GM21786 (cell line): ENCODE data around the gene TTC31.
"Not testable (repeated sequence)": the region's sequence is repeated elsewhere in the genome, so short reads cannot be mapped to it uniquely, and the experiment has no call there.

ENCODE experiments used
- ATAC-seq: cut with Tn5 transposase; IDR thresholded peaks from one replicate; pipeline ENCODE4 v1.9.1; 2021; ENCODE audit not compliant: unreplicated experiment

Gene TTC31

DNA sequence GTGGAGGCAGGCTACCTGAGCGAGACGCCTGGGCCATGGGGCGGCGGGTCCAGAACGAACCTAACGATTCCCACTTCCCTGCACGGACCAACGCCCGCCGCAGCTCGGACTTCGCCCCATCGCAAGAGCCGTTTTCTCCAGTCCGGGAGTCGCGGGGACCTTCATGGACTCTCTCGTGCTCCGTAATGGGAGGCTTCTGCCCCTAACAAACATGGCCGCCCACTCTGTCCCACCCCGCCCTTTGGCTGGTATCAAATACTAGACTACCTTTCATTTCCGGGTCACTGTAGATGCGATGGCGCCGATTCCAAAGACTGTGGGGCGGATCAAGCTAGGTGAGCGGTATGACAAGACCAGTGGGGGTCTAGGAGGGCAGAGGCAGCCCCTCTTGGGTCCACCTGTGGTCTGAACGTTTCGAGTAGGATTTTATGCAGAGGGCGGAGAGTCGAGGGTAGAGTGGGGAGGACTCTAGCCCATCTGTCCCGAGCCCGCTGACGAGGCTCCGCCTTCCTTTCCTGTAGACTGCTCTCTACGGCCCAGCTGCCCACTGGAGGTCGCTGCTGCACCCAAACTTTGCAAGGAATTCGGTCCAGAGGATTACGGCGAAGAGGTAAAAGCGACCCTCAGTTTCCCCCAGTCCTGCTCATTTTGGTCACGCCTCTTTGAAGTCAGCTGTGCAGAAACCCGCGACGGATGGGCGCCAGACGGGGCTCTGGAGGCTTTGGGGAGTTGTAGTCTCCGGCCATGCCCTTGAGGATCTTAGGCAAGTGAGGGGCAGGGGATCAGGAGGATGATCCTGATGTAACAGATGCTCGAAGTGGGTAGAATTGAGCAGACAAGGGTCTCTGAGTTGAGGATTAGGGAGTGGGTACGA is at the start of gene TTC31, which contains the start of gene CCDC142:
Gene TTC31, plus strand, starts transcription at position 281 of the 874 bp plus-strand sequence. Its CDS starts 15 bp downstream, at position 296.
Gene CCDC142, minus strand, starts transcription at position 198 of the 874 bp plus-strand sequence. Its CDS starts 161 bp downstream, at position 37.
- peak; percentile 92 for ATAC-seq

DNA sequence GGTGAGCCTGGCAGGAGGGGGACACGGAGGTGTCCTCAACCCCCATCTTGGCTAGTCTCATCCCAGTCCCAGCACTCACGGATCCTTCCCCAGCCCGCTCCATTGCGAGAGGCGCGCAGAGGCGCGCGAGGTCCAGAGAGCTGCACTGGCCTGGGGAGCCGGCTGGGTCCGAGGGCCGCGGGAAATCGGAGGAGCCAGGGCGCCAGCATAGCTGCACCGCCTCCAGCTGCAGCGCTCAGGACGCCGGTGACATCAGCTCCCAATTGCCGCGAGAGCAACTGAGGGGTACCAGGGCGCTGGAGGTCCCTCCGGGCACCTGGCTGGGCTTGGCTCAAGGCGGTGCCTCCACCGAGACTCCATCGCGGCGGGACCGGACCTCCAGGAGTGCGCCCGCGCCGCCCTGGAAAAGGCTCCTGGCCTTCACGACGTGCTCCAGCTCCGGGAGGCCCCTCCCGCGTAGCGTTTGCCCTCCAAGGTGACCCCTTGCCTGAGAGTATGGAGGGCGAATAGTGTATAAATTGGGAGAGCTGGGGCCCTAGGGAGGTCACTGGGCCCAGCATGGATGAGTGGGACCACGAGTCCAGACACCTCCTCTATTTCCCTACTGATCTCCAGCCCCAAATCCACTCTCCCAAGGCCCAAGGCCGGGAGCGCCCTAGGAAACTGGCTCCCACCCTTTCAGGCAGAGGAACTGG is 46.6 kb upstream of the TTC31 start:
- no peak for ATAC-seq

DNA sequence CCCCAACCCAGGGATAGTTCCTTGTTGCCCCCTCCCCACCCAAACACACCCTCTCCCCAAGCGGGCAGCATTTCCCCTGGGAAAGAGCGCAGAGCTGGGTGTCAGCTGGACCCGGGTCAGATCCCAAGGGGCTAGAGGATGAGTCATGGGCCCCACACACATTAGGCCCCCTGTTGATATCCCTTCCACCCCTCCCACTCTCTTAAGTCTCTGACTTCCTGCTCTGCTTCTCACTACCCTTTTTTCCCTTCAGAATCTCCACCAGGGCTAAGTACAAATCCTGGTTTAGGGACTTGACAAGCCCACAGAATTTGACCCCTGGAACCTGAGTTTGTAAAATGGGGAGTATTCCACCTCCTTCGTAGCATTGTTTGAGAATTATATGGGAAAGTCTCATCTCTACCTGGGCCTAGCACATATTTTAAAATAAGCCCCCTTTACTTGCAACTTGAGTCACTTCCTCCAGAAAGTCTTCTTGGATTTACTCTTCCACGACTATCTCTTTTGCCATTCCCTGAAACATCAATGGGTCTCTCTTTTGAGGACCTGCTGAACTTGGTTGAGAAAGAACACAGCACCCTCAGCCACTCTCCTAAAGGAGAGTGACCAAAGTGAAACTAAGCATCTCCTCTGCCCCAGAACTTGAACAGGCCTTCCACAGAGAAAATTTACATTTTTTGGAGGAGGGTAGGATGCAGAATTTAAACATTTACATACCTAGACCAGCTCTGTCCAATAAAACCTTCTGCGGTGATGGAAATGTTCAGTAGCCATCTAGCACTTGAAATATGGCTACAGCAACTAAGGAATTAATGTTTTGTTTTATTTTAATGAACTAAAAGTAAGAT is 45.8 kb upstream of the TTC31 start:
- ATAC-seq, result no peak

DNA sequence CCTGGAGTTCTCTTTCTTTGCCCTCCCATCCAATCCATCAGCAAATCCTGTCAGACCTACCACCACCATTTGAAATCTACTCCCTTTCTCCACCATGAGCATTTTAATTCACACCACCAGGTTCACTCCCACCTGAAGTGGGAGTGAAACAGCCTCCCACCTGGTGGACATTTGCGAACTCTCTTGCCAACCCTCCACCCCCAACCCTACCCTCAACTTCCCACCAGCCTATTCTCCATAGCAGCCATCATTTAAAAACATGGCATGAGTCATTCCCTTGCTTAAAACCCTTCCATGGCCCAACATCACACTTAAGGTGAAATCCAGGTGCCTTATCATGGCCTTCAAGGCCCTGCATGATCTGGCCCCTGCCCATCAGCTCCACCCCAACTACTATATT is 44.6 kb upstream of the TTC31 start:
- ATAC-seq, result no peak

DNA sequence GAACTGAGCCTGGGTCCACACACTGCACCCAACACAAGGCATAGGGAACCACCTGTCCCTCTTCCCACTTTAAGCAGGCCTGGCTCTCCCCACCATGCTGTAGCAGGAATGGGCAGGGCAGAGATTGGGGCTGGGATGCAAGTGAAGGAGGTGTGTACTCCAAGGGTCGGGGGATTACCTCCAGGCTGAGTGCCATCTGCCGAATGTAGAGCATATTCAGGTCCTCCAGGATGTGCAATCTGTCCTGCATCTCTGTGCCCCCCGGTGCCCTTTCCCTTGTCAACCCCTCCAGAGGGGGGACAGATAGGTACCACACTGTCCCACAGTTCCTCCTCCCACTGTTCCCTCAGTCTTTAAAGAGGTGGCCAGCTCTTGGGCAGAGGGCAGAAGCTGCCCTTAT is 43.5 kb upstream of the TTC31 start:
- ATAC-seq, result no peak

DNA sequence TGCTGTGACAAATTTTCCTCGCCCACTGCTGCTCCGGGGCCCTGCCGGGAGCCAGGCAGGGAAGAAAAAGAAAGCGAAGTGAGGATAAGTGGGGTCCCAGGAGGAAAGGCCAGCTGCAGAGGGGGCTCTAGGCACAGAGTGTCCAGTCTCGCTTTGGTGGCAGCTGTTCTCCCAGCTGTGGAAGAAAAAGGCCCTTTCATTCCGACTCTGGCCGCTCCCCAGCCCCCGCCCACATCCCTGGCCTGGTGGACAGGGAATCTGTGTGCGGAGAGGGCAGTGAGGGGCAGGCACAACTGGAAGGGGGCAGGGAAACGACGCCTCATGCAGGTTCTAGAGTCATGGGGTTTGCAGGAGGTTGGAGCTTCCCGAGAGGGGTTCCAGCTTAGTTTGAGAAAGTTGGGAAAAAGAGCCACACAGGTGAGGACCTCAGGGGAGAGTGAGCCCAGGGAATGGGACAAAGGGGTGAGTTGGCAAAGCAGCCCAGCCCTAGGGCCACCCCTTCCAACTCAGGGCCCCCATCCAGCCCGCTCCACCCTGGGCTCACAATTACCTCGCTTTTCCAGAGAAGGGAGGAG is 43.0 kb upstream of the TTC31 start:
- no peak for ATAC-seq

DNA sequence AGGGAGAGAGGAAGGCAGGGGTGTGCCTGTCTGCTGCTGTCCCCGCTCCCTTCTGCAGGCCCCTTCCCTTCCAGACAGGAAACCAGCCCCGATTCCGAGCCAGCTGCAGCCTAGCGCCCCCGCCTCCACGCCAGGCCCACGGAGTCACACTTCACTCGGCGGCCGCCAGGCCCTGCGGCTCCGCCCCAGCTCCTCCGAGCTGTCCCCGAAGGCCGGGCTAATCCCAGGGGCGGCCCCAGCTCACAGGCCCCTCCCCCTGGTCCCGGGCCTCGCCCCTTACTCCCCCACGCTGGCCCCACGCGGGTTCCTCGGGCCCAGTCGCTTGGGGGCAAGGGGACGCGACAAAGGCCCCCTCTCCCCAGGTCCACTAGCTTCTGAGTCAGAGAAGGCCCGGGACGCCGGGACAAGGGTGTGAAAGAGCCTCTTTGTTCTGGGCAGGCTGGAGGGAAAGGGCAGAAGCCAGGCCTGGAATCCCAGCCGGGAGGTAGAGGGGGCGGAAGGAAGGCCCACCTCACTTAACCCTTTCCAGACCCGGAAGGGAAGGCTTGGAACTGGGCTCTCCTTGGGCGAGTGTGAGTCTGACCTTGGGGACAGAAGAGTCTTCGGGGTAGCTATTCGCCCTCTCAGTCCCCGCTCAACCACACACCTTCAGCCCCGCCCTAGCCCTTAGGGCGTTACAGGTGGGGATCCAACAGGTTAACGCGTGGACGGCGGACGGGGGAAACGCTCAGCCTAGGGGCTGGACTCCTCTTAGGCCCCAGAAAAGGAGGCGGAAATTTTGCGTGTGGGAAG is 42.3 kb upstream of the TTC31 start:
- peak; percentile 85 for ATAC-seq

DNA sequence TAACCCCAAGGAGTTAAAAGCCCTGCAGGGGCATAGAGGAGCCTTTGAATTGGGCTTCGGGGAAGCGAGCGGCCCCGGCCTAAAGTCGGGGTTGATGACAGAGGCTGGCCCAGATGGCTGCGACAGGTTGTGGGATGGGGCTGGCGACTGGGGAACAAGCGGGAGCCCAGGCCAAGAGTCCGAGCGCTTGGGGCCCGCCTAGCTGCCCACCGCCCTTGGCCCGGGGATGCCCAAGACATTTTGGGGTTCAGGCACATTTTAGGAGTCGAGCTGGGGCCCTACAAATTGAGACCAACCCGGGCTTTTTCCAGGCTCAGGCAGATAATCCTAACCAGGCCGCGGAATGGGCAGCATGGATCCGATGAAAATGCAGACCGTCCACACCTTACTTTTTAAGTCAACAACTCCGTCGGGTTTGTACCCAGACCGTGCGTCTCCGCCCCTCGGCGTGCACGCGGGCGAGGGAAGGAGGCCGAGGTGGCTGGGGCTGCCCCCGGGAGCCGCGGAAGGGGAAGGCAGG is 41.7 kb upstream of the TTC31 start:
- ATAC-seq, result no peak

DNA sequence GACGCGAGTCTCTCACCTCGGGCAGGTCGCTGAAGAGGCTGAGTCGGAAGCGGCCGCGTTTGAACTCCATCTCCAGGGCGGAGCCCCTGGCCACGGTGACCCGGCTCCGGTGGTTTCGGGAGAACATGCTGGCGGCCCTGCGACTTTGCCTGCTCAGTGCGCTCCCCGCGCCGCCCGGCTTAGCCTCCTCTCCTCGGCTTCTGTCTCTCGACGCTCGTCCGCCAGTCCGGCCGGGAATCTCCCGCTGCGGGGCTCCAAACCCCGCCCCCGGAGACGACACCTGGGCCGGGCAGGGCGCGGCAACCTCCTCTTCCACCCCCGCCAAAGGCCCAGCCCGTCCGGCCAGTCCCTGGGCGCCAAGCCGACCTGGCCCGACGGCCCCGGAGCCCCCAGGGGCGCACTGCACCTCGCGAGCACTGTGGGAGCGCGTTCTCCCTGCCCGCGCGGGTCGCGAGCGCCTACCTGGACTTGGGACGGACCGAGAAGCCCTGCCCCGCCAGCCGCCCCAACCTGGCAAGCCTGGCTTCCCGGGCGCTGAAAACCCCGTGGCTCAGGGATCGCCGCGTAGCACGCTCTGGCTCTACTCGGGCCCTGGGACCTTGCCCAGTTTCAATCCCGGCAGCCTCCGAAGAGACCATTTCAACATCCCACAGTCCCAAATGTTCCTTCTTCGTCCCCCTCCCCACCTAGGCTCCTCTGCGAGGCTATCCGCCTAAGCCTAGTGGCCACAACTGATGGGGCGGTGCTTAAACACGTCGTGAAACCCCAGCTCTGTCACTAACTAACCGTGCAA is 41.0 kb upstream of the TTC31 start, which contains the start of gene RTKN:
Gene RTKN, minus strand, starts transcription at position 248 of the 793 bp plus-strand sequence. Its CDS starts 121 bp downstream, at position 127.
- ATAC-seq, result no peak

DNA sequence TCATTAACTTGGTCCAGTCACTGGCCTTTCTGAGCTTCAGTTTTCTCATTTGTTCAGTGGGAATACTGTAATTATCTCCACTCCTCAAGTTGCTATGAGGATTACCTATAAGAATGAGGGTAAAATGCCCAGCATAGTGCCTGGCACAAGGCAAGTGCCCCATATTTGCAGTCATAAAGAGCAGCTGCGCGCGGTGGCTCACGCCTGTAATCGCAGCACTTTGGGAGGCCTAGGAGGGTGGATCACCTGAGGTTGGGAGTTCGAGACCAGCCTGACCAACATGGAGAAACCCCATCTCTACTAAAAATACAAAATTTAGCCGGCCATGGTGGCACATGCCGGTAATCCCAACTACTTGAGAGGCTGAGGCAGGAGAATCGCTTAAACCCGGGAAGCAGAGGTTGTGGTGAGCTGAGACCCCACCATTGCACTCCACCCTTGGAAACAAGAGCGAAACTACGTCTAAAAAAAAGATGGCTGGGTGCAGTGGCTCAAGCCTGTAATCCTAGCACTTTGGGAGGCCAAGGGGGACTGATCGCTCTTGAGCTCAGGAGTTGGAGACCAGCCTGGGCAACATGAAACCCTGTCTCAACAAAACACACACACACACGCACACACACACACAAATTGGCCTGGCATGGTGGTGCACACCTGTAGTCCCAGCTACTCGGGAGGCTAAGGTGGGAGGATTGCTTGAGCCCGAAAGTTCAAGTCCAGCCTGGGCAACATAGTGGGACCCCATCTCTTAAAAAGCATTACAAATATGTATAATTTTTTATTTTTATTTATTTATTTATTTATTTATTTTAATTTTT is 40.2 kb upstream of the TTC31 start:
- ATAC-seq, result not testable (repeated sequence)

DNA sequence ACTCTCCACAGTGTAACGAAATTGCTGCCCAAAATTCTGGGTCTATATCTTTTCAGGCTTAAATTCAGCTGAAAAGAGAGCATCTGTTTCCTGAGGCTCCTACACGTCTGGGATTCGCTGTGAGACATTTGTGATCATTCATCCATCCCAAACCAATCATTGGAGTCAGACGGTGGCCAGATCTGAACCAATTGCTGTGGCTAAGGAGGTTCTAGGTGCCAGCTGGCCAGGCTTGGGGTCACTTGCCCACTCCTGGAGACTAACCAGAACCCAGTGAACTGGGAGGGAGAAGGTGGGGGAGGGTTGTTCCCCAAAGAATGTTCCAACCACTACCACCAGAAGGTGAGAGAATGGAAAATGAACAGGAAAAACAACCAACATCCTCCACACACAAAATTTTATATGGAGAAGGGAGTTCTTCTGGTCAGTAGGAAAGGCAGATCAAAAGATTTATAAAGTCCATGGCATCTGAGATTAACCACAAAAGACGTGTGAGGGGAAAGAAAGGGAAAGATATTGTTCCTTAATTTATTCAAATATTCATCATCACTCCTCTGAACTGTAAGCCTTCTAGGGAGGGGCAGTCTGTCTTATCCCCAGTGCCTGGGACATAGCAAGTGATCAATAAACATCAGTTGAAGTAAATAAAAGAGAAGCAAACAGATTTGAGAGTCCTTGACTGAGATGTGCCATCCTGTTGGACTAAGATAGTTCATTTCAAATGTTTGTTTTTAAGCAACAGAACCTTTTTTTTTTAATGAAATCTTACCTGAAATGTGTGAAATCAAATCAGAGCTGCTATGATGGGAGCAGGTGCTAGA is 38.2 kb upstream of the TTC31 start:
- no peak for ATAC-seq

DNA sequence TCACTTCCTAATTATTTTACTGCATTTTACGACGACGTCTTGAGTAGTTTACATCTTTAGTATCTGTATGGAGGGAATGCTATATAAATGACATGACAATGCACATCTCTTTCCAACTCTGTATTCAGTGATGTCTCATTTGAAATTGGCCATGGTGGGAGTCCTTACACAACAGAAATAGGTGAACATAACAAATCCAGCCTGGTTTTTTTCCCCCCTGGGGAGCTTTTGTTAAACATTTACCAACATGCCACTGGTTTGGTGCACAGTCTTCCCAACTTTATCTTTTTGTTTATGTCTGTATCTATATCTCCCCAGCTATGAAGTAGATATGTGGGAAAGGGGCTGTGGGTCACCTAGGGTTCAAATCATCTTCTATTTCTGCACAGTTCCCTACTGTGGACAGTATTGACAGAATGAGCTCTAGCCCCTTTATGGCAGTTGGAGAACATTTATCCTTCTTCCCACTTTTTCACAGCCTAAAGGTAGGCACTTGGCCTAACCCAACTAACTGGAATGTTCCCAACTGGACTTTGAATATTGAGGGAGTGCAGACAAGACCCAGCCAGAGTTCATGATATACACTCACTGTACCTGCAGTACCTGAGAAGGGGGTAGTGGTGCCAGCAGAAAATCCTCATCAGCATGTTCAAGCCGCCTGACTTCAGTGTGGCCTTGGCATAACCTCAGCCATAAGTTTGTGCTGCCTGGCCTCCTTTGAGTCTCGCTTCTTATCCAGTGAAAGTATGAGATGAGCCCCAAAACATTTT is 35.5 kb upstream of the TTC31 start:
- no peak for ATAC-seq

DNA sequence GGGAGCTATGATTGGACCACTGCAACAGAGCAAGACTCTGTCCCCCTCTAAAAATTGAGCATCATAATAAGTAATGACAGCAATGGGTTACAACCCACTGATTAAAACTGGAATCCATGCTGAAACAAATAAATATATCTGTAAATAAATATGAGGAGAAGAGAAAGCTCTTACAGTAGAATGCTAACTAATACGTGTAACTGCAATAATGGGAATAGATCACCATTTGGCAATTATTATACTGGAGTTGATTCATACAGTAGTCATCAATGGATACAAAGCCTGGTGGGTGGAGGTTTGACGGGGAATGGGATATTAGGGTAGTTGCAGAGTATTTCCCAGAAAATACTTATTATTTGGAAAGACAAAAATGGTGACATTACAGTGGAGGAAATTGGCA is 34.1 kb upstream of the TTC31 start:
- ATAC-seq, result no peak

DNA sequence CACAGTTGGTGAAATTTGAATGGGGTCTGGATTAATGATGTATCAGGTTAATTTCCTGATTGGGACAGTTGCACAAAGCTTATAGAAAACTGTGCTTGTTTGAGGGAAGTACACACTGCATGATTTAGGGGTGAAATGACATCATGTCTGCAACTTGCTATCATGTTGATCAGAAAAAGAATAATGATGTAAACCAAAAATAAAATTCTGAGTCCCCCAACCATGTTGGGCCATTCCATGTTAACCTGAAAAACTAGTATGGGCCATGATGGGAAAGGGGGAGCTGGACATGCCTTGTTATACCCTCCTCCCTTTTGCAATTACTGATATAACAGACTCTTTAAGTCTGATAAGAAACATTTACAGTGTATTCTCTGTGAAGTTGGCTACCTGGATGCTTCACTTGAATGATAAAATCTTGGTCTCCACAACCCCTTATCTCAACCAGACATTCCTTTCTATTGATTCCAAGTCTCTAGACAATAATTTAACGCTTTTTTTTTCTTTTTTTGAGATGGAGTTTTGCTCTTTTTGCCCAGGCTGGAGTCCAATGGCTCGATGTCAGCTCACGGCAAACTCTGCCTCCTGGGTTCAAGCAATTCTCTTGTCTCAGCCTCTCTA is 32.2 kb upstream of the TTC31 start:
- ATAC-seq, result no peak

DNA sequence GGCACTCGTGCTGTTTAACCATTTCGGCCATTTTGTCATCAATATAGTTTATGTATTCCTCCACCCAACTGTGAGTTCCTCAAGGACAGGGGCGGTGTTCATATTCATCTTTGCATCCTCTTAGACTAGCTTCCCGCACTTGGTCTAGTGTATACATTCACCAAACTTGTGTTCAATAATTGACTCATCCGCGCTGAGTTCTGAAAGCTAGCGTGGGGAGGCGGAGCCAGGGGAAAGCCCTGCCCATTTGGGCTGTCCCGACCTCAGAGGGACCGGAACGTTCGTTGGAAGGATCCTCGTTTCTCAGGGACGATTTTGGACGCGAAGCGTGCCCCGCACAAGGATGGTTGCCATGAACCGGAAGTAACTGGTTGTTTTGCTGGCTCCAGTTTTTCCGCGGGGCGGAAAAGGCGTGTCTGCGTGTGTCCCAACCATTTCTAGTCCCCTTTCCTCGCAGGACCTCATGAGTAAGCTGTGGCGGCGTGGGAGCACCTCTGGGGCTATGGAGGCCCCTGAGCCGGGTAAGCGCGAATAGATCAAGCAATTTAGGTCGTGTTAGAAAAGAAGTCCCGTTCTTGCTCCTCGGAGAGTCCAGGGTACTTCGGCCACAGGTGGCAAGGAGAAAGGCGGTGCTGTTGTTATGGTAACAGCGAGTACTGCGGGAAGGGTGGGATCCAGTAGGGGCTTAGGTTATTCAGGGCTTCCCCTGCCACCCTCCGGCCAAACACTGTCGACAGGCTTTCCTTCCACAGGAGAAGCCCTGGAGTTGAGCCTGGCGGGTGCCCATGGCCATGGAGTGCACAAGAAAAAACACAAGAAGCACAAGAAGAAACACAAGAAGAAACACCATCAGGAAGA is 28.0 kb upstream of the TTC31 start, which contains the start of gene INO80B:
Gene INO80B, plus strand, starts transcription at position 434 of the 858 bp plus-strand sequence. Its CDS starts 30 bp downstream, at position 464.
- peak; percentile 33 for ATAC-seq
